ENCODE results near the gene IRAK1BP1. TPM values are rescaled to one million over a fixed set of nuclear protein-coding genes. Genes with fewer than 3 reads are reported as not detected.

The IRAK1BP1 gene
- total RNA-seq, 1 experiment from 2014 or later: 6.6 TPM

DNA sequence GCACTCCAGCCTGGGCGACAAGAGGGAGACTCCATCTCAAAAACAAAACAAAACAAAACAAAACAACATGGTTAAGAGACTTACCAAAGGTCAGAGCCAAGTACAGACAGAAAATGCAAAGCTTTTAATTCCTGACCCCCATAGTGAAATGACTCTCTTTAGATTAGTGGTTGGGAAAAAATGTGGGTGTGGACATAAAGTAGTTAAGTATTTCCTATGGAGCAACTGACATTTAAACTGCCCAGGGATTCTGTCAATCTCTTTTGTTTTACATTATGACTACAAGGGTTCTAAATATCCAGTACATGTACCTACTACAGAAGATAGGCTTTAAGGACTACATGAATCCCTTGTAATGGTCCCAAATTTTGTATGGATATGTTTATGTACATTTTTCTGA lies 75.1 kb downstream of the IRAK1BP1 start:
- no peaks in the 10 kb centered on the region for H3K27me3 ChIP-seq (replicated peaks; ENCODE audit: insufficient read depth, low read depth, low read length, poor library complexity)
- ChIA-PET CTCF (no interaction called here), POLR2A (ENCODE audit: low non-redundant PET) (no interaction called here)
- BruUV-seq (replicated peaks): no TSS peak
- H3K36me3 ChIP-seq (ENCODE audit: insufficient read depth, low read length, poor library complexity, severe bottlenecking): peaks cover 74% of the 10 kb centered on the region
- no peak overlapping the region for H3K27ac ChIP-seq (ENCODE audit: low read depth, low read length, poor library complexity, severe bottlenecking)
- intact Hi-C loops (cut with micrococcal nuclease; ENCODE audit: unreplicated experiment): no loop called here
- DNase-seq (ENCODE audit: low spot score): peak; percentile 33
- H3K4me3 ChIP-seq (ENCODE audit: low read depth, low read length, poor library complexity, severe bottlenecking): no peak overlapping the region
- no peak for TF ChIP-seq EZH2 (IDR thresholded peaks at IDR 0.05; ENCODE audit: borderline replicate concordance, low read depth, low read length, poor library complexity, severe bottlenecking)
- TF ChIP-seq, protein P1, sequence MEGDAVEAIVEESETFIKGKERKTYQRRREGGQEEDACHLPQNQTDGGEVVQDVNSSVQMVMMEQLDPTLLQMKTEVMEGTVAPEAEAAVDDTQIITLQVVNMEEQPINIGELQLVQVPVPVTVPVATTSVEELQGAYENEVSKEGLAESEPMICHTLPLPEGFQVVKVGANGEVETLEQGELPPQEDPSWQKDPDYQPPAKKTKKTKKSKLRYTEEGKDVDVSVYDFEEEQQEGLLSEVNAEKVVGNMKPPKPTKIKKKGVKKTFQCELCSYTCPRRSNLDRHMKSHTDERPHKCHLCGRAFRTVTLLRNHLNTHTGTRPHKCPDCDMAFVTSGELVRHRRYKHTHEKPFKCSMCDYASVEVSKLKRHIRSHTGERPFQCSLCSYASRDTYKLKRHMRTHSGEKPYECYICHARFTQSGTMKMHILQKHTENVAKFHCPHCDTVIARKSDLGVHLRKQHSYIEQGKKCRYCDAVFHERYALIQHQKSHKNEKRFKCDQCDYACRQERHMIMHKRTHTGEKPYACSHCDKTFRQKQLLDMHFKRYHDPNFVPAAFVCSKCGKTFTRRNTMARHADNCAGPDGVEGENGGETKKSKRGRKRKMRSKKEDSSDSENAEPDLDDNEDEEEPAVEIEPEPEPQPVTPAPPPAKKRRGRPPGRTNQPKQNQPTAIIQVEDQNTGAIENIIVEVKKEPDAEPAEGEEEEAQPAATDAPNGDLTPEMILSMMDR (conservative IDR thresholded peaks at IDR 0.05; ENCODE audit: low read depth, low read length): no peak
- H3K4me1 ChIP-seq (ENCODE audit: insufficient read depth, low read length, poor library complexity, severe bottlenecking): no peaks in the 10 kb centered on the region
- no peaks in the 10 kb centered on the region for H3K9me3 ChIP-seq (ENCODE audit: low read depth, low read length, poor library complexity, severe bottlenecking)

DNA sequence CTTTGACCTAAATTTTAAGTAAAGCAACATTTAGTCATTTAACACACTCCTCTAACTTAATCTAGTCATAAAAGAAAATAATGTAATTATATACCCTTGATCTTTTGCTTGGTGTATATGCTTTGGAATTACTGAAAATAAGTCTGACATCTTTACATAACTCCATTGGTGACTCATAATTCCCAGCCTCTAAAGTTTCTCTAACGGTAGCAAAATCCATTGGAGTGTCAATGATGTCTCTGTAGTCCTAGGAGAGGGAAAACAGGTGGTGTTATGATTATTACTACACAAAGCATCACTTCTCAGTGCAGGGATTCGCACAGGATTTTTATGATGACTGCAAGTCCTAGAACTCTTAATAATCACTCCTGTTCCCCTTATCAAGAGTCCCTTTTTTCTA lies 80.2 kb downstream of the IRAK1BP1 start:
- POLR2A ChIA-PET (ENCODE audit: low non-redundant PET): no interaction called here
- Histone ChIP-seq H3K4me1 (ENCODE audit: insufficient read depth, low read length, poor library complexity, severe bottlenecking) (no peaks in the 10 kb centered on the region), H3K27me3 (replicated peaks; ENCODE audit: insufficient read depth, low read depth, low read length, poor library complexity) (no peaks in the 10 kb centered on the region), H3K36me3 (ENCODE audit: insufficient read depth, low read length, poor library complexity, severe bottlenecking) (peaks cover 97% of the 10 kb centered on the region), H3K9me3 (ENCODE audit: low read depth, low read length, poor library complexity, severe bottlenecking) (peaks cover 19% of the 10 kb centered on the region), H3K4me3 (ENCODE audit: low read depth, low read length, poor library complexity, severe bottlenecking) (no peak overlapping the region), H3K27ac (ENCODE audit: low read depth, low read length, poor library complexity, severe bottlenecking) (no peak overlapping the region)
- no TSS peak for BruUV-seq (replicated peaks)
- intact Hi-C loops (cut with micrococcal nuclease; ENCODE audit: unreplicated experiment): no loop called here
- no peak for DNase-seq (ENCODE audit: low spot score)
- CTCF ChIA-PET: no interaction called here
- TF ChIP-seq, protein P1 (conservative IDR thresholded peaks at IDR 0.05; ENCODE audit: low read depth, low read length): no peak
- TF ChIP-seq EZH2 (IDR thresholded peaks at IDR 0.05; ENCODE audit: borderline replicate concordance, low read depth, low read length, poor library complexity, severe bottlenecking): no peak

DNA sequence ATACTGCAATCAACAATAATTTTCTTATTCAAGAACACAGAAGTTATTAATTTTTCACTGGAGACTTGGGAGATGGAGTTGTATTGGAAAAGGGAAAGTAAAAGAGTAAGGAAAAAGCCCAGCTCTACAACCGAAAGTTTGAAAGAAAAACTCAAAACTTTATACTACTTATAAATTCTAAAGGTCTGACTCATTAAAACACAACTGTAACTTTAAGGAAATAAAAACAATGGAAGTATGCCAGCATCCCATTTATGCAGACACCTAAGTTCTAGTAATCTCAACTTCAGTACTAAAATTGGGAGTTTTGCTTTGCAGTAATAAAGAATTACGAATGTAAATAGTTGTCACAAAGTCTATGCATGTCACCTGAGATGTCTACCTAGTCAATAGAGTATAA lies 80.6 kb downstream of the IRAK1BP1 start:
- TF ChIP-seq, protein P1 (conservative IDR thresholded peaks at IDR 0.05; ENCODE audit: low read depth, low read length): no peak
- no peak for TF ChIP-seq EZH2 (IDR thresholded peaks at IDR 0.05; ENCODE audit: borderline replicate concordance, low read depth, low read length, poor library complexity, severe bottlenecking)
- Histone ChIP-seq H3K4me1 (ENCODE audit: insufficient read depth, low read length, poor library complexity, severe bottlenecking) (no peaks in the 10 kb centered on the region), H3K4me3 (ENCODE audit: low read depth, low read length, poor library complexity, severe bottlenecking) (no peak overlapping the region), H3K27ac (ENCODE audit: low read depth, low read length, poor library complexity, severe bottlenecking) (no peak overlapping the region), H3K9me3 (ENCODE audit: low read depth, low read length, poor library complexity, severe bottlenecking) (peaks cover 19% of the 10 kb centered on the region), H3K27me3 (replicated peaks; ENCODE audit: insufficient read depth, low read depth, low read length, poor library complexity) (no peaks in the 10 kb centered on the region), H3K36me3 (ENCODE audit: insufficient read depth, low read length, poor library complexity, severe bottlenecking) (peaks cover 97% of the 10 kb centered on the region)
- ChIA-PET CTCF (no interaction called here), POLR2A (ENCODE audit: low non-redundant PET) (no interaction called here)
- intact Hi-C loops (cut with micrococcal nuclease; ENCODE audit: unreplicated experiment): no loop called here
- BruUV-seq (replicated peaks): no TSS peak
- no peak for DNase-seq (ENCODE audit: low spot score)

Measured in A673 (cell line).